ENCODE data around the gene UPF3A.
"Not testable (repeated sequence)": the region's sequence is repeated elsewhere in the genome, so short reads cannot be mapped to it uniquely, and the experiment has no call there.

The UPF3A gene

DNA sequence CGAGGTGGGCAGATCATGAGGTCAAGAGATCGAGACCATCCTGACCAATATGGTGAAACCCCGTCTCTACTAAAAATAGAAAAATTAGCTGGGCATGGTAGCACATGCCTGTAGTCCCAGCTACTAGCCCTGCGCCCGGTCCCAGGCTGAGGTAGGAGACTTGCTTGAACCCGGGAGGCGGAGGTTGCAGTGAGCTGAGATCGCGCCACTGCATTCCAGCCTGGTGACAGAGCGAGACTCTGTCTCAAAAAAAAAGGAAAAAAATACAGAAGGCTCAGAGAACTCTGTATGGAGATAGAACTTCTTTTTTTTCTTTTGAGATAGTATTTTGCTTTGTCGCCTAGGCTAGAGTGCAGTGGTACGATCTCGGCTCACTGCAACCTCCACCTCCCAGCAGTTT lies 17.1 kb upstream of the UPF3A start:
- DNase-seq (ENCODE audit: low read depth): not testable (repeated sequence)

DNA sequence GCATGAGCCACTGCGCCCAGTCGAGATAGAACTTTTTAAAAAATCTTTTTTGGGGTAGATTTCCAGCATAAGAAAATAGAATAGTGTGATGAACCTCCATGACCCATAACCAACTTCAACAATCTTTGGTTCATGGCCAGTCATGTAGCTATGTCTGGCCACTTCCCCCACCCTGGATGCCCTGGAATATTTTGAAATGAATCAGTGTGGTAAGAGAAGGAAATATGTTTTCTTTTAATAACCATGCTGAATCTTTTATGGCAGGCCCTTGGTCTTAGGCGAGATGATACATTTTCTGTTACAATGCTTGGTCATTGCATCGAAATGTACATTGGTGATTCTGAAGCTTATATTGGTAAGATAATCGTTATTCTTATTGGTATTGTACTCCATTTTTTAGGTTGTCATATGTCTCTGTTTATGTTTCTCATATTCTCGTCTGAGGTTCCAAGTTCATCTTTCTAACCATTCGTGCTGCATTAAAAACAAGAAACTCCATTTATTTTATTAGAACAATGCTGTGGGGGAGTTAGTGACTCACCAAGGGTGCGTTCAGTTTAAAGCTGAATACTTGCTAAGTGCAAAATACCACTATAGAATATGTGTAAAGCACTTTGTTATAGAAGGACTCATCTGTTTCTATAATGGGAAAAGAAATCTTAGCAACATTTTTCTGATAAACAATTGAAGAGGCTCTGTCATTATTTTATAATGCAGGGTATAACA lies 16.4 kb upstream of the UPF3A start:
- DNase-seq (ENCODE audit: low read depth): no peak

- no peak for DNase-seq (ENCODE audit: low read depth)
These were observed 15.2 kb upstream of the UPF3A start for GRCh38 chr13:114266241-114266640.

DNA sequence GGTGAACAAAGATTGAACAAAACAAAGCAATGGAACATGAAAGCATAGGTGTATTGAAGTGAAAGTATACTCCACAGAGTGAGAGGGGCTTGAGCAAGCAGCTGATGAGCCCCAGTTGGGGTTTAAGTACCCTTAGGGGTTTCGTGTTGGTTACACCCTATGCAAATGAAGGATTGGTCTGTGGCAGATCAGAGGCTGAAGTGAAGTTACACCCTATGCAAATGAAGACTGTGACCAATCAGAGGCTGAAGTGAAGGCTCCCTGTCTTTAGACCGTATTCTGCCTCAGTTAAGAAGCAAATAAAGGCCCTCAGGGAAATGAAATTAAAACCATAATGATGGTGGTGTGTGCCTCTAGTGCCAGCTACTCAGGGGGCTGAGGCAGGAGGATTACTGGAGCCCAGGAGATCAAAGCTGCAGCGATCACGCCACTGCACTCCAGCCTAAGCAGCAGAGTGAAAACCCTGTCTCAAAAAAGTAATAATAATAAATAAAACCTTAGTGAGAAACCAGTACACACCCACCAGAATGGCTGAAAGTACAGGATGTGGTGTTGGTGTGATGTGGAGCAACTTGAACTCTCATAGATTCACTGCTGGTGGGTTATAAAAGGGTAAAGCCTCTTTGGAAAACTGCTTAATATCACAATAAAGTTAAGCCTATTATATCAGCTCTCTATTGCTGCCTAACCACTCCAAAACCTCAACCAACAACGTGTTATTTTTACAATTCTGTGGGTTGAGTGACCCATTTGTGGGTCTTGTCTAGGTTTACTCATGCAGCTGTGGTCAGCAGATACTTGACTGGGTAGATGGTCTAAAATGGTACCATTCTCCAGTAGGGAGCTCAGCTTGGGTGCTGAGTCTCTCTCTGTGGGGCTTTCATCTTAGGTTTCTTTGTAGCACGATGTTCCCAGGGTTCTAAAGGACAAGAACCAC lies 12.8 kb upstream of the UPF3A start:
- no peak for DNase-seq (ENCODE audit: low read depth)

GRCh38 chr13:114269281-114269770 lies 12.1 kb upstream of the UPF3A start:
- DNase-seq (ENCODE audit: low read depth): no peak

DNA sequence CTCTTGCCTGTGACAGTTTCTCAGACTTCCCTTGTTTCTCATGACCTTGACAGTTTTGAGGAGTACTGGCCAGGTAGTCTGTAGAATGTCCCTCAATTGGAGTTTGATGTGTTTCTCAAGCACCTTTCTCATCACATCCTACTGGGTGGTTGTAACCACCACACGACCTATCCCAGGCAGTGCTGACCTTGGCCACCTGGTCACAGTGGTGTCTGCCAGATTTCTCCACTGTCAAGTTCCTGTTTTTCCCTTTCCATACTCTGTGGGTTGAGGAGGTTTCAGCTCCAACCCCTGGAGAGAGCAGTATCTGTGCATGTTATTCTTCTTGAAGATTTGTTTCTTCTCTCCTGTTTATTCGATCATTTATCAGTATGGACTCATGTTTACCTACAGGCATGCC lies 8.4 kb upstream of the UPF3A start:
- no peak for DNase-seq (ENCODE audit: low read depth)

GRCh38 chr13:114275304-114275703 lies 6.1 kb upstream of the UPF3A start:
- DNase-seq (ENCODE audit: low read depth): no peak

DNA sequence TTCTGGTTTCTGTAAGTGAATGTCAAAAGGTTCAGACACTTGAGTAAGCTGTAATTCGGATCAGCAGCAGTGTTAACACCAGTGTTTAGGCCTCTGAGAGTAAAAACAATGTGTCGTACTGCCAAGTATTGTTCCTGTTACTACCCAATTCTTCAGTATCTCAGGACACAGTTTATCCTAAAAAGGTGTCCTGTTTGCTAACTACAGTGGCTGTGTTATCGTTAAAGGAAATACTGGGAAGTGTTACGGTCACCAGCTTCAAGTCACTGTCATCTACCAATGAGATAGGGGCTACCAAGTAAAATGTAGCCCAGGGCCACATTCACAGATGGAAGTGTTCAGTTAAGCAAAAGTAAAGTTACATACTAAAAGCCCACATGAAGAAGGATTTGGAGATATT lies 2.3 kb upstream of the UPF3A start:
- DNase-seq (ENCODE audit: low read depth): no peak

- DNase-seq (ENCODE audit: low read depth): no peak
These were observed 1.5 kb upstream of the UPF3A start for GRCh38 chr13:114279758-114280355.

DNA sequence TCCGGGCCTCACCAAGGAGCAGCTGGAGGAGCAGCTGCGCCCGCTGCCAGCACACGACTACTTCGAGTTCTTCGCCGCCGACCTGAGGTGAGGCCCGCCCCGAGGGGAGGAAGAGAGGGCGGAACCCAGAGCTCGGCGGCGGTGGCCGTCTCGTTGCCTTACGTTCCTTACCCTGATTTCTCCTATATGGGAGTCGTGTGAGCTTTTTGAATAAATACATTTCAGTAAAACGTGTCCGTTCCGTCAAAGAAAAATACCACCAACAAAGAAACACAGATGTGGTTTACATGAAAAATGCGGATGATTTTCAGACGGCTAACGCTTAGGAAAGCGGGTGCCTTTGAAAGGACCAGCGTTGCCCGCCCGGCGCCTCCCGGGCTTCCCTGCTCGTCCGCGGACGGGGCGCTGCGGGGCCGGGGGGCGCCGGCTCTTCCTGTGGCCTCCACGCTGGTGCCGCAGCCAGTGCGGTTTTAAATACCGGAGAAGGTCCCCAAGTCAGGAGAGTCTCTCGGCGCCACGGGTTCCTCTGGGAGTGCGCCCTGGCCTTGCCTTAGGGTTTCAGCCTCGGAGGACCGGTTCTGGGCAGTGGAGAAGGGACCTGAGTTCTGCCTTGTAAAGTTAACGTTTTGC lies 755 bp downstream of the UPF3A start:
- DNase-seq (ENCODE audit: low read depth): peak; percentile 4

- no peak for DNase-seq (ENCODE audit: low read depth)
These were observed 2.2 kb downstream of the UPF3A start for GRCh38 chr13:114283576-114283975.

GRCh38 chr13:114284680-114285079 lies 3.3 kb downstream of the UPF3A start:
- DNase-seq (ENCODE audit: low read depth): no peak

DNA sequence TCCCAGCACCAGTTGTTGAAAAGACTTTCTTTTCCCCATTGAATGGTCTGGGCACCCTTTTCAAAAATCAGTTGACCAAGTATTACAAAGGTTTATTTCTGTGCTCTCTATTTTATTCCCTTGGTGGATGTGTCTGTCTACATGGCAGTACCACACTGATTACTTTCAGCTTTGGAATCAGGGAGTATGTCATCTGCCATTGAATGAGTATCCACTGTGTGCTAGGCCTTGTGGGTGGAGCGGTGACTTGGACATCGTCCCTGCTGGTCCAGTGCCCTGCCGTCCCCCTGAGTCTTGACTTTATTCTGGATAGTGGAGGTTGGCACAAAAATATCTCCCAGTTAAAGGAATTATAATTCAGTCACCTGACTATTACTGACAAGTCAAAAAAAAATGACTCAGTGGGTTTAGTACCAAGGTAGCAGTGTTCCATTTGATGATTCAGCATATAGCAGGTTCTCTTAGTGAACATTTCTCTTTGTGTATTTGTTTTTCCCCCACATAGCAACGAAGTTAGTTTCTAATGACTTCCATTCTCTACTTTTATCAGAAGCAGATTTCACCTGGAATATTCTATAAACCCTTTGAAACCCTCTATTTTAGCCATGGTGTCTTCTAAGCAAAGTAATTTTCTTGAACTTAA lies 3.9 kb downstream of the UPF3A start:
- no peak for DNase-seq (ENCODE audit: low read depth)

DNA sequence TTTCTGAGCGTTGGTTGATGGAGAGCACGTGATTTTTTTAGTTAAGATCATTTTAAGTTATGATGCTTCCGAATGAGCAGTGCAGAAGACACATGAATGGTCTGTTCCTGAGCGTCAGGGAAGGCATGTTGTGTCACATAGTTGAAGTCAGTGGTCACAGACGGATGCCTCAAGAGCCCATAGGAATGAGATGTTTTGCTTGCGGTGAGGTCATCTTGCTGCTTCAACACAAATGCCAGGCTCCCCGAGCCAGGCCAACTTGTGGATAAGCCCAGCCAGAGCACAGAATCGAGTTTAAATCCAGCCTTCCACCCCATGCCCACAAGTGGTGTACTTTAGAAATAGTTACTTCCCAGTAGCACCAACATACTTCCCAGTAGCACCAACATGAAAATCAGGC lies 5.4 kb downstream of the UPF3A start:
- DNase-seq (ENCODE audit: low read depth): no peak

- DNase-seq (ENCODE audit: low read depth): no peak
These were observed 6.8 kb downstream of the UPF3A start for GRCh38 chr13:114288157-114288591.

- no peak for DNase-seq (ENCODE audit: low read depth)
These were observed 15.0 kb downstream of the UPF3A start for GRCh38 chr13:114296448-114296847.

- DNase-seq (ENCODE audit: low read depth): no peak
These were observed 15.5 kb downstream of the UPF3A start for GRCh38 chr13:114296902-114297301.

DNA sequence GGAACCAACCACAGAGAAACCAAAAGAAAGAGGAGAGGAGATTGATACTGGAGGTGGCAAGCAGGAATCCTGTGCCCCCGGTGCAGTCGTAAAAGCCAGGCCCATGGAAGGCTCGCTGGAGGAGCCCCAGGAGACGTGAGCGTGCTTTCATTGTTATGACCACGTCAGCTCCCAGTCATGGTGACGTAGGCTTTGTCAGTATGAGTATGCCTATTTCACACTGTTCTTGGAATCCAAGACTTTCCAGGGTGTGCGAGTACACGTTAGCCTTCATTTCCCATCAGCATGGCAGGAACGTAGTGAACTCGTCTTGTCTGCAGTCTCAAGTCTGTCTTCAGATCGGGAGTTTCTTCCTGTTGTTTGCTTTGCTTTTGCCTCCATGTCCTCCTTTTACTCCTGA lies 17.5 kb downstream of the UPF3A start:
- DNase-seq (ENCODE audit: low read depth): no peak

DNA sequence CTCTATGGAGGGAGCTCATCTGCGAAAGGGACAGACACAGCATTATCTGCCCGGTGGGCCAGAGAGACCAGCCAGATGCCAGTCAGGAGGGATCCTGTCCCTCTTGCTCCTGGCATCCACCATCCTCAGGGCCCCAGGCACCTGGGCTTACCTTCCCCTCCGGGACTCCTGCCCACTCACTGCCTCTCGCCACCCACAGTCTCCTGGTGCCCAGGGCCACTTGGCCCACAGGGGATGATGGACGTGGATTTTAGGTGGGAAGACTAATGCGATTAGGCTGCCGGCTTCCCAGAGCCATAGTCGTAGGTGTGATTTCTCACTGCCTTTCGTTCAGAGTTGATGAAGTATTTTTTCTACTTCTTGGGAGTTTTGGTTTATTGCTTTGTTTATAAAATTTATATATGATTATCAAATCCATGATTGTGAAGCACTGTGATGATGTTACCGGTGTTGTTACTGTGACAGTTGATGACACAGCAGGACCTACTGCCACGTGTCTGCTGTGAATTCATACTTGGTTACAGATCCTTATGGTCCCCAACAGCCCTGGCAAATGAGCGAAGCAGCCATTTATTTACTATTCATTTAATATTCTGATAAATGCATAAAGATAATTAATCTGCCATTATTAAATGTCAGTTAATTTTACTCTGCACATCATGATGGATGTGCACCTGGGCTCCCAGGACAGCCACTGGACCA lies 18.4 kb downstream of the UPF3A start:
- no peak for DNase-seq (ENCODE audit: low read depth)

GRCh38 chr13:114303700-114304327 lies 22.4 kb downstream of the UPF3A start:
- no peak for DNase-seq (ENCODE audit: low read depth)

Measured in stimulated activated CD4-positive, alpha-beta T cell treated with anti-CD3 and anti-CD28 coated beads, Interleukin-2, amount 100 ng/mL, for 4 hours (primary cell).